ENCODE results near the gene KDM6A.
"Not testable (repeated sequence)": the region's sequence is repeated elsewhere in the genome, so short reads cannot be mapped to it uniquely, and the experiment has no call there.

Gene KDM6A

GRCh38 chrX:44872821-44873414, at the start of gene KDM6A:
Gene KDM6A, plus strand, starts transcription at chrX:44873188. Its CDS starts 364 bp downstream, at chrX:44873552.
- peak; percentile 76 to 97 (median 90) for DNase-seq (ENCODE audit: low read depth in 4 of 4, low spot score in 1 of 4)

- DNase-seq (ENCODE audit: low read depth in 4 of 4, low spot score in 1 of 4) = not testable (repeated sequence)
Measured at GRCh38 chrX:44823193-44823592, 49.8 kb upstream of the KDM6A start.

- no peak for DNase-seq (ENCODE audit: low read depth in 4 of 4, low spot score in 1 of 4)
Measured at GRCh38 chrX:44828008-44828605, 44.9 kb upstream of the KDM6A start.

- no peak for DNase-seq (ENCODE audit: low read depth in 4 of 4, low spot score in 1 of 4)
Measured at GRCh38 chrX:44829832-44830231, 43.2 kb upstream of the KDM6A start.

- no peak for DNase-seq (ENCODE audit: low read depth in 4 of 4, low spot score in 1 of 4)
Measured at GRCh38 chrX:44842550-44843317, 30.3 kb upstream of the KDM6A start.

- DNase-seq (ENCODE audit: low read depth in 4 of 4, low spot score in 1 of 4) = no peak
Measured at GRCh38 chrX:44843318-44843702, 29.7 kb upstream of the KDM6A start.

GRCh38 chrX:44843753-44844152, 29.2 kb upstream of the KDM6A start, which contains the start of gene DUSP21:
Gene DUSP21, plus strand, starts transcription at chrX:44844021. Its CDS starts 112 bp downstream, at chrX:44844133.
- no peak for DNase-seq (ENCODE audit: low read depth in 4 of 4, low spot score in 1 of 4)

GRCh38 chrX:44844204-44844603, 28.8 kb upstream of the KDM6A start:
- DNase-seq (ENCODE audit: low read depth in 4 of 4, low spot score in 1 of 4) = no peak

- not testable (repeated sequence) for DNase-seq (ENCODE audit: low read depth in 4 of 4, low spot score in 1 of 4)
Measured at GRCh38 chrX:44850891-44851290, 22.1 kb upstream of the KDM6A start.

GRCh38 chrX:44871114-44871645, 1.8 kb upstream of the KDM6A start:
- DNase-seq (ENCODE audit: low read depth in 4 of 4, low spot score in 1 of 4) = no peak

- DNase-seq (ENCODE audit: low read depth in 4 of 4, low spot score in 1 of 4) = peak in 2 of 4 experiments; percentile 8 to 21
Measured at GRCh38 chrX:44871931-44872820, 812 bp upstream of the KDM6A start.

- peak in 3 of 4 experiments; percentile 12 to 43 (median 12) for DNase-seq (ENCODE audit: low read depth in 4 of 4, low spot score in 1 of 4)
Measured at GRCh38 chrX:44873415-44874276, 658 bp downstream of the KDM6A start.

GRCh38 chrX:44874420-44875184, 1.6 kb downstream of the KDM6A start:
- DNase-seq (ENCODE audit: low read depth in 4 of 4, low spot score in 1 of 4) = peak in 3 of 4 experiments; percentile 7 to 22 (median 20)

- no peak for DNase-seq (ENCODE audit: low read depth in 4 of 4, low spot score in 1 of 4)
Measured at GRCh38 chrX:44875185-44875489, 2.1 kb downstream of the KDM6A start.

- no peak for DNase-seq (ENCODE audit: low read depth in 4 of 4, low spot score in 1 of 4)
Measured at GRCh38 chrX:44876086-44876485, 3.1 kb downstream of the KDM6A start.

GRCh38 chrX:44876767-44877166, 3.8 kb downstream of the KDM6A start:
- no peak for DNase-seq (ENCODE audit: low read depth in 4 of 4, low spot score in 1 of 4)

GRCh38 chrX:44878780-44879179, 5.8 kb downstream of the KDM6A start:
- DNase-seq (ENCODE audit: low read depth in 4 of 4, low spot score in 1 of 4) = no peak

GRCh38 chrX:44881549-44881948, 8.6 kb downstream of the KDM6A start:
- DNase-seq (ENCODE audit: low read depth in 4 of 4, low spot score in 1 of 4) = no peak

GRCh38 chrX:44882635-44883034, 9.6 kb downstream of the KDM6A start:
- no peak for DNase-seq (ENCODE audit: low read depth in 4 of 4, low spot score in 1 of 4)
